DOHH2 (cell line): Measurements from ENCODE around the gene TLX2.

Experiments
- EZH2phosphoT487 ChIP-seq: fragments of 200-600 bp; sonication (generic); IDR thresholded peaks from 2 replicates; pipeline ENCODE4 v1.6.1; 2017; ENCODE audit warnings: borderline replicate concordance, mild to moderate bottlenecking, antibody characterized with exemption, low read length, moderate library complexity, mixed read lengths
- TF ChIP-seq, protein P1 (sequence below): fragments of 200-600 bp; sonication (generic); IDR thresholded peaks from one replicate; pipeline ENCODE4 v1.5.1; 2014; ENCODE audit warnings: antibody characterized with exemption, mild to moderate bottlenecking, low read depth, low read length; ENCODE audit not compliant: poor library complexity, severe bottlenecking

GRCh38 chr2:74510272-74510671 lies 4.0 kb upstream of the TLX2 start:
- TF ChIP-seq, protein P1, sequence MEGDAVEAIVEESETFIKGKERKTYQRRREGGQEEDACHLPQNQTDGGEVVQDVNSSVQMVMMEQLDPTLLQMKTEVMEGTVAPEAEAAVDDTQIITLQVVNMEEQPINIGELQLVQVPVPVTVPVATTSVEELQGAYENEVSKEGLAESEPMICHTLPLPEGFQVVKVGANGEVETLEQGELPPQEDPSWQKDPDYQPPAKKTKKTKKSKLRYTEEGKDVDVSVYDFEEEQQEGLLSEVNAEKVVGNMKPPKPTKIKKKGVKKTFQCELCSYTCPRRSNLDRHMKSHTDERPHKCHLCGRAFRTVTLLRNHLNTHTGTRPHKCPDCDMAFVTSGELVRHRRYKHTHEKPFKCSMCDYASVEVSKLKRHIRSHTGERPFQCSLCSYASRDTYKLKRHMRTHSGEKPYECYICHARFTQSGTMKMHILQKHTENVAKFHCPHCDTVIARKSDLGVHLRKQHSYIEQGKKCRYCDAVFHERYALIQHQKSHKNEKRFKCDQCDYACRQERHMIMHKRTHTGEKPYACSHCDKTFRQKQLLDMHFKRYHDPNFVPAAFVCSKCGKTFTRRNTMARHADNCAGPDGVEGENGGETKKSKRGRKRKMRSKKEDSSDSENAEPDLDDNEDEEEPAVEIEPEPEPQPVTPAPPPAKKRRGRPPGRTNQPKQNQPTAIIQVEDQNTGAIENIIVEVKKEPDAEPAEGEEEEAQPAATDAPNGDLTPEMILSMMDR, result no peak
- TF ChIP-seq EZH2phosphoT487, result no peak
